Measurements from ENCODE around the gene GXYLT1. TPM values are rescaled to one million over a fixed set of nuclear protein-coding genes. Genes with fewer than 3 reads are reported as not detected.

GXYLT1 gene
- total RNA-seq, 1 experiment from 2014 or later: 12.6 TPM

- H3K4me3 Mint-ChIP-seq: no peak overlapping the region
- H3K27ac Mint-ChIP-seq: no peak overlapping the region
- CTCF ChIA-PET: no interaction called here
- peaks cover 2% of the 10 kb centered on the region for H3K4me1 Mint-ChIP-seq
- DNase-seq (ENCODE audit: low spot score) (no peak), ATAC-seq (no peak)
- no peak for TF ChIP-seq CDX4 (CRISPR knock-in tag; IDR thresholded peaks at IDR 0.05; ENCODE audit: borderline replicate concordance)
- no peak for TF ChIP-seq SMAD3 (CRISPR knock-in tag; IDR thresholded peaks at IDR 0.05; ENCODE audit: borderline replicate concordance)
- TF ChIP-seq, protein P1, sequence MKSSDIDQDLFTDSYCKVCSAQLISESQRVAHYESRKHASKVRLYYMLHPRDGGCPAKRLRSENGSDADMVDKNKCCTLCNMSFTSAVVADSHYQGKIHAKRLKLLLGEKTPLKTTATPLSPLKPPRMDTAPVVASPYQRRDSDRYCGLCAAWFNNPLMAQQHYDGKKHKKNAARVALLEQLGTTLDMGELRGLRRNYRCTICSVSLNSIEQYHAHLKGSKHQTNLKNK (CRISPR knock-in tag; IDR thresholded peaks at IDR 0.05): no peak
- H3K36me3 Mint-ChIP-seq: no peaks in the 10 kb centered on the region
- H3K9me3 Mint-ChIP-seq: no peaks in the 10 kb centered on the region
- POLR2A ChIA-PET: no interaction called here
- no peaks in the 10 kb centered on the region for H3K27me3 Mint-ChIP-seq (ENCODE audit: low read depth)
Measured at GRCh38 chr12:42166501-42166900, 21.8 kb upstream of the GXYLT1 start.

GRCh38 chr12:42163913-42164312 is 19.2 kb upstream of the GXYLT1 start:
- H3K27me3 Mint-ChIP-seq (ENCODE audit: low read depth): no peaks in the 10 kb centered on the region
- ATAC-seq (no peak), DNase-seq (ENCODE audit: low spot score) (no peak)
- H3K36me3 Mint-ChIP-seq: no peaks in the 10 kb centered on the region
- H3K4me3 Mint-ChIP-seq: no peak overlapping the region
- TF ChIP-seq GABPB1 (CRISPR knock-in tag; IDR thresholded peaks at IDR 0.05): no peak
- no peaks in the 10 kb centered on the region for H3K9me3 Mint-ChIP-seq
- no peak overlapping the region for H3K27ac Mint-ChIP-seq
- CTCF ChIA-PET: no interaction called here
- peaks cover 7% of the 10 kb centered on the region for H3K4me1 Mint-ChIP-seq
- POLR2A ChIA-PET: no interaction called here

- ATAC-seq (no peak), DNase-seq (ENCODE audit: low spot score) (no peak)
- Mint-ChIP-seq H3K4me3 (no peak overlapping the region), H3K36me3 (no peaks in the 10 kb centered on the region), H3K27me3 (ENCODE audit: low read depth) (no peaks in the 10 kb centered on the region), H3K4me1 (peaks cover 7% of the 10 kb centered on the region), H3K27ac (no peak overlapping the region), H3K9me3 (no peaks in the 10 kb centered on the region)
- TF ChIP-seq ZNF219 (CRISPR knock-in tag; IDR thresholded peaks at IDR 0.05; ENCODE audit: borderline replicate concordance) (no peak), ATF6 (CRISPR knock-in tag; IDR thresholded peaks at IDR 0.05) (no peak), TP53 (CRISPR knock-in tag; IDR thresholded peaks at IDR 0.05) (no peak), JAZF1 (CRISPR knock-in tag; IDR thresholded peaks at IDR 0.05) (no peak), ZBTB43 (CRISPR knock-in tag; IDR thresholded peaks at IDR 0.05) (no peak), USF2 (CRISPR knock-in tag; IDR thresholded peaks at IDR 0.05) (no peak), STAT6 (CRISPR knock-in tag; conservative IDR thresholded peaks at IDR 0.05; ENCODE audit: low read depth) (no peak), CREM (CRISPR knock-in tag; IDR thresholded peaks at IDR 0.05) (no peak)
- TF ChIP-seq, protein P2, sequence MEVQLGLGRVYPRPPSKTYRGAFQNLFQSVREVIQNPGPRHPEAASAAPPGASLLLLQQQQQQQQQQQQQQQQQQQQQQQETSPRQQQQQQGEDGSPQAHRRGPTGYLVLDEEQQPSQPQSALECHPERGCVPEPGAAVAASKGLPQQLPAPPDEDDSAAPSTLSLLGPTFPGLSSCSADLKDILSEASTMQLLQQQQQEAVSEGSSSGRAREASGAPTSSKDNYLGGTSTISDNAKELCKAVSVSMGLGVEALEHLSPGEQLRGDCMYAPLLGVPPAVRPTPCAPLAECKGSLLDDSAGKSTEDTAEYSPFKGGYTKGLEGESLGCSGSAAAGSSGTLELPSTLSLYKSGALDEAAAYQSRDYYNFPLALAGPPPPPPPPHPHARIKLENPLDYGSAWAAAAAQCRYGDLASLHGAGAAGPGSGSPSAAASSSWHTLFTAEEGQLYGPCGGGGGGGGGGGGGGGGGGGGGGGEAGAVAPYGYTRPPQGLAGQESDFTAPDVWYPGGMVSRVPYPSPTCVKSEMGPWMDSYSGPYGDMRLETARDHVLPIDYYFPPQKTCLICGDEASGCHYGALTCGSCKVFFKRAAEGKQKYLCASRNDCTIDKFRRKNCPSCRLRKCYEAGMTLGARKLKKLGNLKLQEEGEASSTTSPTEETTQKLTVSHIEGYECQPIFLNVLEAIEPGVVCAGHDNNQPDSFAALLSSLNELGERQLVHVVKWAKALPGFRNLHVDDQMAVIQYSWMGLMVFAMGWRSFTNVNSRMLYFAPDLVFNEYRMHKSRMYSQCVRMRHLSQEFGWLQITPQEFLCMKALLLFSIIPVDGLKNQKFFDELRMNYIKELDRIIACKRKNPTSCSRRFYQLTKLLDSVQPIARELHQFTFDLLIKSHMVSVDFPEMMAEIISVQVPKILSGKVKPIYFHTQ (CRISPR knock-in tag; IDR thresholded peaks at IDR 0.05): no peak
- TF ChIP-seq, protein P3, sequence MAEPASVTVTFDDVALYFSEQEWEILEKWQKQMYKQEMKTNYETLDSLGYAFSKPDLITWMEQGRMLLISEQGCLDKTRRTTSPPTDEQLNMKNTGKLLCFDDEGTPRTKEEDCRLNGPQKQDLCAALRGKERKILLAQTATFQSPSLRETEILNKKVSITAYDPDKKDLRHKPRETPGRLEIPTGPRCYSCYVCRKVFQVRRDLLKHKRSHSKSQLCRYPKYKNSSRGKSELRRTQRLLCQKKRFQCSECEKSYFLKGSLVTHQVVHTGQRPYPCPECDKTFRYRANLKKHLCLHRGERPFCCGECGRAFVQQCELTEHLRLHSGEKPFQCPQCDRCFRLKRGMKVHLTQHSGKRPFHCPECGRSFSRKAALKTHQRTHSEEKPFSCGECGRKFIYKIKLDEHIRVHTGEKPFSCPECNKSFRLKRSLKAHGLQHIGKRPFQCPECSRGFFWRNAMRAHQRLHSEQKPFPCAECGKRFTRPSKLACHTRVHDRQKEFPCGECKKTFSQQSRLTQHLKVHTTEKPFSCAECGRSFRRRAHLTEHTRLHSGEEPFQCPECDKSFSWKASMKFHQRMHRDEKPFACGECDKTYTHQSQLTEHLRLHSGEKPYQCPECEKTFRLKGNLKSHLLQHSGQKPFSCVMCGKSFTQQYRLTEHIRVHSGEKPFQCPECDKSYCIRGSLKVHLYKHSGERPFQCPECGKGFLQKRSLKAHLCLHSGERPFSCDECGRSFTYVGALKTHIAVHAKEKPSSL (CRISPR knock-in tag; conservative IDR thresholded peaks at IDR 0.05): no peak
- CTCF ChIA-PET: no interaction called here
- POLR2A ChIA-PET: no interaction called here
Measured at GRCh38 chr12:42162965-42163364, 18.3 kb upstream of the GXYLT1 start.
